Medulla oblongata (tissue), 1 donor: ENCODE data around the gene PKIG.
A peak's percentile ranks its signal among the peaks of the same experiment; 100 is the strongest.
"Not testable (repeated sequence)": the region's sequence is repeated elsewhere in the genome, so short reads cannot be mapped to it uniquely, and the experiment has no call there.

Experiments
- DNase-seq: peaks from one replicate; pipeline ENCODE4 v3.0.0-alpha.2; 2015; ENCODE audit errors: extremely low spot score

The PKIG gene

GRCh38 chr20:44642203-44643153, 60.1 kb downstream of the PKIG start:
- peak; percentile 71 for DNase-seq

- no peak for DNase-seq
Observed at GRCh38 chr20:44643154-44643519, 60.8 kb downstream of the PKIG start.

GRCh38 chr20:44643596-44644229, 61.3 kb downstream of the PKIG start:
- DNase-seq = no peak

GRCh38 chr20:44644230-44644617, 61.8 kb downstream of the PKIG start:
- DNase-seq = no peak

GRCh38 chr20:44644667-44645131, 62.3 kb downstream of the PKIG start:
- DNase-seq = no peak

- DNase-seq = peak; percentile 45
Observed at GRCh38 chr20:44646023-44646640, 63.8 kb downstream of the PKIG start.

- DNase-seq = no peak
Observed at GRCh38 chr20:44646641-44647274, 64.4 kb downstream of the PKIG start.

GRCh38 chr20:44648068-44648467, 65.7 kb downstream of the PKIG start:
- no peak for DNase-seq

GRCh38 chr20:44648579-44648978, 66.2 kb downstream of the PKIG start:
- DNase-seq = no peak

GRCh38 chr20:44649126-44649525, 66.7 kb downstream of the PKIG start:
- no peak for DNase-seq

- no peak for DNase-seq
Observed at GRCh38 chr20:44649976-44650375, 67.6 kb downstream of the PKIG start.

- DNase-seq = no peak
Observed at GRCh38 chr20:44650771-44651433, 68.5 kb downstream of the PKIG start.

GRCh38 chr20:44651434-44651683, 69.0 kb downstream of the PKIG start:
- no peak for DNase-seq

- peak; percentile 31 for DNase-seq
Observed at GRCh38 chr20:44651684-44652423, 69.5 kb downstream of the PKIG start, which contains the start of gene ADA. Gene ADA, minus strand, starts transcription at chr20:44651699. Its CDS starts 92 bp downstream, at chr20:44651607.

GRCh38 chr20:44653546-44653945, 71.2 kb downstream of the PKIG start:
- DNase-seq = no peak

- DNase-seq = not testable (repeated sequence)
Observed at GRCh38 chr20:44654210-44654609, 71.8 kb downstream of the PKIG start.

- DNase-seq = no peak
Observed at GRCh38 chr20:44656448-44656847, 74.1 kb downstream of the PKIG start.

- no peak for DNase-seq
Observed at GRCh38 chr20:44657875-44658274, 75.5 kb downstream of the PKIG start.

- no peak for DNase-seq
Observed at GRCh38 chr20:44658810-44659209, 76.4 kb downstream of the PKIG start.

GRCh38 chr20:44659931-44660330, 77.6 kb downstream of the PKIG start:
- DNase-seq = no peak

GRCh38 chr20:44660581-44660980, 78.2 kb downstream of the PKIG start:
- DNase-seq = no peak
